AG08395 (cell line): Measurements from ENCODE around the gene VTI1A.

Source experiments
- DNase-seq: peaks from one replicate; pipeline ENCODE4 v3.0.0; 2012; ENCODE audit warnings: mixed read lengths, low spot score

Gene VTI1A

GRCh38 chr10:112679392-112679791, 232.4 kb downstream of the VTI1A start:
- DNase-seq, result no peak

DNA sequence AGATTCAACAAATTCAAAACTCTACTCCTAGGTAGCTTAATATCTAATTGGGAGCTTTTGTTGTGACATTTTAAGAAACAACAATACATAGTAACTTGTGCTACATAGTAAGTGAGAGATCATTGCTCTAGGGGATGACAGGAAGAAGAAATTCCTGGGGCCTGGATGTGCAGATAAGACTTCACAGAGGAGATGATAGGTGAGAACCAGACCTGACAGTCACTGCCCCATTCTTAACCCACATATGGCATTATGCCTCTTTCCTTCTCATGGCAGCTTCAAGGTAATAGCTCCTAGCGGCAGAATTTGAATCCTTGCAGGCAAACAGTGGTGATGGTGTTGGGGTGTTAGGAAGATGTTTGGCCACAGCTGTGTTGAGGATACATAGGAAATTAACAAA, 233.6 kb downstream of the VTI1A start:
- DNase-seq, result no peak

DNA sequence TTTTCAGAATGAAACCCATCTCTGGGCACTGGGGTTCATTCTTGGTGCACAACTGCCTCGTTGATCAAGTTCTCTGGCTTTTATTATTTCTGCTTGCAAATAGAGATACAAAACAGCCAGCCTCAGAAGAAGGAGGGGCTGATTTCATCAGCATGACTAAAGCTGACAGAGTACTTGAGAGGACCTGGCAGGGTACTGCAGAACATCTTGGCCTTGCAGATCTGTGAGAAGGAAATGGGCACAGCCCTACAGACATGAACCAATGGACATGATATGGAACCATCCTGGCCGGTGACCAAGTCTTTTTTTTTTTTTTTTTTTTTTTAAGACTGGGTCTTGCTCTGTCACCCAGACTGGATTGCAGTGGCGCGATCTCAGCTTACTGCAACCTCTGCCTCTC, 240.6 kb downstream of the VTI1A start:
- peak; percentile 69 for DNase-seq

GRCh38 chr10:112689327-112690072, 242.5 kb downstream of the VTI1A start:
- peak; percentile 37 for DNase-seq

- DNase-seq, result no peak
Observed at GRCh38 chr10:112695539-112695938, 248.5 kb downstream of the VTI1A start.

- no peak for DNase-seq
Observed at GRCh38 chr10:112696592-112696991, 249.6 kb downstream of the VTI1A start.

- DNase-seq, result no peak
Observed at GRCh38 chr10:112698133-112698817, 251.3 kb downstream of the VTI1A start.

DNA sequence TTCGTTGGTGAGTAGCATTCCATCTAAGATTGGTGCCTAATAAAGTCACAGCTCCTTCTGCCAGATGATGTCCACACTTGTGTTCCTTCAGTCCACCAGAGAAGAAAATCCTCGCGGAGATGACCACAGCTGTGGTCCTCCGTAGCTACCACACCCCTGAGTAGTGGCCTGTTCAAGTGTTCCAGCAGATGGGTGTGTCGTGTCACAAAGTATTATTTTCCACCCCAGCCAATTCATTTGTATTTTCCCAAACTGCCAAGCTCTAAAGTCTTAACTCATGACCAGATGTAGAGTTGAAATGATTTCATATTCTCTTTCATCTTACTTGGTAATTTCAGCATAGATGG, 251.8 kb downstream of the VTI1A start:
- no peak for DNase-seq

DNA sequence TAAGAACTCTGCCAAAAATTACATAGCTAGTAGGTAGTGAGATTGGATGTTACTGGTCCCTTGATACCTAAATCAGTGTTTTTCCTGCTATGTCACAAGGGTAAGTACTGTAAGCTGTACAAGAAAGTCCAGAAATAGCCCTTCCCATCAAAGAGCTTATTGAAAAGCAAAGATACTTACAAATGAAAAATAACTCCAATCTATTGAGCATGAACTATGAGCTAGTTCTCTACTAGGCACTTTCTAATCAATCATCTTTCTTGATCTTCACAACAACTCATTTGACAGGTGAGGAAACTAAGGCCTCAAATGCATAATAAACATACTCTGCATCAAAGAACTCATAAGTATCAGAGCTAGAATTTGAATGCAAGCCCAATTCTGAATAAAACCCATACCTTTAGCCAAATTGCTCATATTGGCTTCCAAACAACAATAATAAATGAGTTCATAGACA, 253.2 kb downstream of the VTI1A start:
- DNase-seq, result no peak

GRCh38 chr10:112701211-112701877, 254.3 kb downstream of the VTI1A start:
- no peak for DNase-seq

DNA sequence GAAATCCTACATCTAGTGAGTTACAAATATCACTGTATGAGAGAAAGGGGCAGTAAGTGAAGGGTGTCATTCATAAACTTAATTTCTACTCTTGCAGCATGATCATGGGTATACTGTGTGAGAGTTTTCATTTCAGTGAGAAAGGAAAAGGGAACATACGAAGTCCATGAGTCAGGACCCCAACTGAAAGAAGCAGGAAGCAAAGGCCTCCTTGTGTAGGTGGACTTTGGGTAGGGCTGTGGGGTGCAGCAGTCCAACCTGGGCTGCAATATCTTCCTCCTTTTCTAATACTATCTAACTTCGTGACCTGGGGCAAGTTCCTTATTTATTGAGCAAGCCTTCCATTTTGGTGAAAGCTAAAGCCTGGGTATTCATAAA, 254.9 kb downstream of the VTI1A start:
- no peak for DNase-seq

- no peak for DNase-seq
Observed at GRCh38 chr10:112706577-112706976, 259.6 kb downstream of the VTI1A start.

DNA sequence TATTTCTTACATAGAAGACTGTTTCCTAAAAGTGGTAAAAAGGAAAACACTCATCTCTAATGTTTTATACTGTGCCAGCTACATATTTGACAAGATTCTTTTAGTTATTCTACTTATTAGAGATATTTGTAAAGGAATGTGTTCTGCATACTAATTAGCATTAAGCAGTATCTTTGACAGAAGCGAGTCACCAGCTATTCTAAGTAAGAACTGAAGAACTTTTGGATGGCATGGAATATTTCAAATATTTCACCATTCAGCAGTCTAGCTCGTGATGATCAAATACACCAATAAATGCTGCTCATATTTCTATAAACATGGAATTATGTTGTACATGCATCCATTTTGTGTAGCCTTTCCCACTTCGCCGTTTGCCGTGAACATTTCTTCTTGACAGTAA, 261.4 kb downstream of the VTI1A start:
- DNase-seq, result no peak

- no peak for DNase-seq
Observed at GRCh38 chr10:112710528-112710927, 263.5 kb downstream of the VTI1A start.

GRCh38 chr10:112711366-112711765, 264.4 kb downstream of the VTI1A start:
- no peak for DNase-seq

DNA sequence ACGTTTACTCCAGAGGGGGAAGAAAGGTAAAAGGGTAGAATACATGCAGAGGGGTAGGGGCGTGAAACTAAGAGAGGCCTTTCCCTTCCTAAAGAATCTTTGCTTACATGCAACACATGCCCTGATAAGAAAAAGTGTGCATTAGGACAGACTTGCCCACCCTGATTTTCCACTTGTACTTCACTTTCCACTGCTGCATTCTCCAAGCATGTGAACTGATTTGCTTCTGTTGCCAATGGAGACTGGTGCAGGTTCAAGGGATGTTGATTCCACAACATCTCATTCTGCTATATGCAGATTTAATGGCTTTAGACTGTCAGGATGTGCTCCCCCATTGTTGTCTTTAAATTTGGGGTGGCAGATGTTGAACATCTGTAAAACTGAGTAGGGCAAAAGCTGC, 265.5 kb downstream of the VTI1A start:
- no peak for DNase-seq

DNA sequence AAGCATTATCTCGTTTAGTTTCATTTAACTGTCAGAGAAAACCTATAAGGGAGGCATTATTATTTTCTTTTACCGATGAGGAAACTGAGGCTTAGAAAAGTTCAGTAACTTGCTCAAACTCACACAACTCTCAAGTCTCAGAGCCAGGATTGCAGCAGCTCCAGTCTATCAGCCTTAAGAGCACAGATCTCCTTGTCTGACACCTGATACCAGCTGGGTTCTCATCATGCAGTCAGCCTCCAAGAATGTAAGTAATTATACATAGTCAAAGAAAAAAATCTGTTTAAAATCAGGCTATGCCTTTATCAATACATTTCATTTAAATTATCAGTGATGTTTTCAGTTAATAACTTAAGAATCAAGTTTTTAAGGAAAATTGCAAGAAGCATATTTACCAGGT, 266.4 kb downstream of the VTI1A start:
- DNase-seq, result no peak

DNA sequence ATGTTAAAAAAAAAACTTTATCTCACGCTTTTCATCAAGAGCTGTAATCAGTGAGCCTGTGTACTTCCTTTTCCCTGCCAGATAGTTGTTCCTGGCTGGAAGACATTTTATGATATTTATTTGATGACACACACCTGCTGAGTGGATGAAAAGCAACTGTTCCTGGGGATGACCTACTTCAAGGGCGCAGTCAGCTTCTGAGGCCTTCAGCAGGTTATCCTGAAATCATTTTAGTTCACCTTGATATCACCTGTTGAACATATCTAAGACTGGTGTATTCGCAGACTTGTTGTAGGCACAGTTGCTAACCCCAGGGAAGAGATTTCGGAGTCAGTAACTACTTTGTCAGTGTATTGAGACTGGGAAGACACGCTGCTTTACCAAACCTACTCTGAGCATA, 268.6 kb downstream of the VTI1A start:
- no peak for DNase-seq

DNA sequence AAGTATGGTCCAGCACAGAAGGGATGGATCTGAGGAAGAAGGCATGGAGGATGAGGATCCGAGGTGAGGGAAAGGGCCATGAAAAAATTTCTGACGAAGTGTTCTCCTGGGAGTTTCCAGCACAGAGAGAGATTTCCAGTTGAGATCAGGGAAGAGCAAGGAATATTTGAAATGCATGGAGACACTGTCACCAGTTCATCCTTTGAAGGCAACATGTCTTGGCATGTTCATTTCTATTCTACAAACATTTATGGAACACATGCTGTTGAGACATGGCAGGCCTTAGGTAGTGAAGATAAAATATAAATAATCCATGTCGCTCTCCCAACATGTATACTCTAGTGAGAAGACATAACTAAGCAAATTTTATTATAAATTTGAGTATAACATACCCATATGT, 269.1 kb downstream of the VTI1A start:
- DNase-seq, result no peak

DNA sequence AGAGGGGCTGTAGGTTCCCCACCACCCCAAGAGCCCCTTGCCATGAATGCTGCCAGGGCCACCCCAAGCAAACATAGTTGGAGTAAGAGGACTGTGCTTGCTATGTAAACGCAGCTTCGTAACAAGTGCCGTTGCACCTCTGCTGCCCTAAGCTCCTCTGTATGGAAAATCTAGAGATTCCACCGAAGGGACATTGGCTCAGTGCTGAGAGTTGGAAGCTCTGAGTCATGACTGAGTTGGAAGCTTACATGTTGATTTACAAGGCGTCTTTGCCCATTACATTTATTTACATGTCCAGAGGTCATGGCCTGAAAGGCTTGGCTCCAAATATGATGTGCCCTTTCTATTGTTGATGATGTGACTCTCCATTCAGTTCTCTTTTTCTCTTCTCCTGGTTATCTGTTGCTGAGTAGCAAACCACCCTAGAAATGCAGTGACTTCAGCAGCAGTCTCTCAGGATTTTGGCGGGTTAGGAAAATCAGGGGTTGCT, 270.0 kb downstream of the VTI1A start:
- DNase-seq, result peak; percentile 10

DNA sequence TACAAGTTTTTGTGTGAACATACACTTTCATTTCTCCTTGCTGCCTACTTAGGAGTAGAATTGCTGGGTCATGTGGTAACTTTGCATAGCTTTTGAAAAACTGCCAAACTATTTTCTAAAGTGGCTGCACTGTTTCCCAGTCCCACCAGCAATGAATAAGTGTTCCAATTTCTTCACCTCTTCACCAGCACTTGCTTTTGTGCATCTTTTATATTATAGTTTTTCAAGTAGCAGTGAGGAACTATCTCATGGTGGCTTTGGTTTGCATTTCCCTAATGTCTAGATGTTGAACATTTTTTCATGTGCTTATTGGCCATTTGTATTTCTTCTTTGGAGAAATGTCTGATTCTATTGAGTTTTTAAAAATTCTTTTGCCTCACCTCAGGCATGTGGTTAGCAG, 273.2 kb downstream of the VTI1A start:
- DNase-seq, result no peak

- DNase-seq, result peak; percentile 47
Observed at GRCh38 chr10:112721080-112721698, 274.2 kb downstream of the VTI1A start.

- no peak for DNase-seq
Observed at GRCh38 chr10:112722758-112723157, 275.7 kb downstream of the VTI1A start.
